Cardiac muscle cell (in vitro differentiated cells and primary cell): Measurements from ENCODE around the gene CFAP46. TPM values are rescaled to one million over a fixed set of nuclear protein-coding genes. Genes with fewer than 3 reads are reported as not detected.

ENCODE experiments used
- DNase-seq, 2 donors: peaks; one replicate each; pipeline versions ENCODE4 v3.0.0 to v3.0.0-alpha.2; 2010 to 2017; ENCODE audit warnings: low read depth in 1 of 2, low spot score in 1 of 2
- H3K27ac ChIP-seq: fragments of 200-600 bp; sonication (generic); 2 replicates; pipeline ENCODE4 v1.5.1; 2016
- H3K27me3 ChIP-seq: fragments of 200-600 bp; sonication (generic); 2 replicates; pipeline ENCODE4 v1.6.0; 2016; ENCODE audit warnings: control low read depth
- H3K36me3 ChIP-seq: fragments of 200-600 bp; sonication (generic); 2 replicates; pipeline ENCODE4 v1.5.1; 2016; ENCODE audit warnings: control low read depth
- H3K4me1 ChIP-seq: fragments of 200-600 bp; sonication (generic); 2 replicates; pipeline ENCODE4 v1.8.1; 2017; ENCODE audit warnings: low read depth, mild to moderate bottlenecking, mixed run types
- H3K4me3 ChIP-seq: fragments of 200-600 bp; sonication (generic); 2 replicates; pipeline ENCODE4 v1.5.1; 2016; ENCODE audit warnings: mild to moderate bottlenecking
- H3K9me3 ChIP-seq: fragments of 200-600 bp; sonication (generic); 2 replicates; pipeline ENCODE4 v1.5.1; 2017; ENCODE audit warnings: low read depth, mild to moderate bottlenecking, control low read depth
- CTCF ChIP-seq: IDR thresholded peaks from 2 replicates; pipeline ENCODE4 v1.5.1; 2012; ENCODE audit warnings: low read depth, mild to moderate bottlenecking, low read length
- polyA plus RNA-seq: library from polyadenylated mRNA; unstranded; fragments of >200 nt; fragmentation: Nextera tagmentation; extraction: Ambion mirVana; gene quantifications from 2 replicates; pipeline ENCODE4 v1.2.1, GENCODE V29; 2016
- total RNA-seq: library from RNA; depleted of rRNA; stranded (reverse); fragments of >200 nt; gene quantifications from 2 replicates; pipeline ENCODE4 v1.2.3, GENCODE V29; 2016

The CFAP46 gene
- total and polyA plus RNA-seq, 2 experiments from 2014 or later = 2.8 to 4.5 TPM

- H3K4me1 ChIP-seq = no peaks in the 10 kb centered on the region
- no peak for TF ChIP-seq CTCF
- H3K27ac ChIP-seq = no peak overlapping the region
- H3K4me3 ChIP-seq = no peak overlapping the region
- H3K27me3 ChIP-seq = peaks cover 11% of the 10 kb centered on the region
- no peaks in the 10 kb centered on the region for H3K9me3 ChIP-seq
- no peaks in the 10 kb centered on the region for H3K36me3 ChIP-seq
- no peak for DNase-seq
These were observed 3.9 kb upstream of the CFAP46 start for GRCh38 chr10:132946311-132946710.

- H3K4me1 ChIP-seq = no peaks in the 10 kb centered on the region
- no peak for DNase-seq
- no peaks in the 10 kb centered on the region for H3K36me3 ChIP-seq
- H3K4me3 ChIP-seq = no peak overlapping the region
- no peaks in the 10 kb centered on the region for H3K9me3 ChIP-seq
- TF ChIP-seq CTCF = no peak
- H3K27ac ChIP-seq = no peak overlapping the region
- H3K27me3 ChIP-seq = peaks cover 11% of the 10 kb centered on the region
These were observed 3.5 kb upstream of the CFAP46 start for GRCh38 chr10:132945894-132946255.

- Histone ChIP-seq H3K9me3 (no peaks in the 10 kb centered on the region), H3K27me3 (peaks cover 11% of the 10 kb centered on the region), H3K27ac (no peak overlapping the region), H3K4me3 (no peak overlapping the region), H3K4me1 (no peaks in the 10 kb centered on the region), H3K36me3 (no peaks in the 10 kb centered on the region)
- TF ChIP-seq CTCF = no peak
- no peak for DNase-seq
These were observed 2.9 kb upstream of the CFAP46 start for GRCh38 chr10:132945125-132945893.

GRCh38 chr10:132944510-132944909 is 2.1 kb upstream of the CFAP46 start:
- Histone ChIP-seq H3K36me3 (no peaks in the 10 kb centered on the region), H3K27me3 (peaks cover 11% of the 10 kb centered on the region), H3K9me3 (no peaks in the 10 kb centered on the region), H3K4me3 (no peak overlapping the region), H3K4me1 (no peaks in the 10 kb centered on the region), H3K27ac (no peak overlapping the region)
- no peak for TF ChIP-seq CTCF
- no peak for DNase-seq

- no peak overlapping the region for H3K27ac ChIP-seq
- H3K36me3 ChIP-seq = no peaks in the 10 kb centered on the region
- peaks cover 11% of the 10 kb centered on the region for H3K27me3 ChIP-seq
- H3K4me3 ChIP-seq = no peak overlapping the region
- no peaks in the 10 kb centered on the region for H3K9me3 ChIP-seq
- no peak for TF ChIP-seq CTCF
- H3K4me1 ChIP-seq = no peaks in the 10 kb centered on the region
- DNase-seq = no peak
These were observed 1.5 kb upstream of the CFAP46 start for GRCh38 chr10:132943791-132944404.
